MM.1S (cell line): ENCODE data around the gene EVA1B.

Source experiments
- DNase-seq: peaks from one replicate; pipeline ENCODE4 v3.0.0-alpha.2; 2015
- H2AFZ ChIP-seq: fragments of 300-600 bp; sonication (generic); 2 replicates; pipeline ENCODE4 v1.6.0; 2016; ENCODE audit warnings: antibody characterized with exemption, low read length
- H3F3A ChIP-seq: fragments of 300-600 bp; sonication (generic); 2 replicates; pipeline ENCODE4 v1.6.1; 2016; ENCODE audit warnings: mild to moderate bottlenecking, antibody characterized with exemption, low read length, moderate library complexity, mixed read lengths; ENCODE audit not compliant: insufficient read depth
- H3K27ac ChIP-seq: fragments of 300-600 bp; sonication (generic); 2 replicates; pipeline ENCODE4 v1.5.1; 2016; ENCODE audit warnings: mild to moderate bottlenecking, low read length
- H3K27me3 ChIP-seq: fragments of 300-600 bp; sonication (generic); replicated peaks from 2 replicates; pipeline ENCODE4 v1.6.0; 2016; ENCODE audit warnings: low read length; ENCODE audit not compliant: insufficient read depth
- H3K36me3 ChIP-seq: fragments of 300-600 bp; sonication (generic); replicated peaks from 2 replicates; pipeline ENCODE4 v1.6.1; 2016; ENCODE audit warnings: mild to moderate bottlenecking, low read length, mixed read lengths; ENCODE audit not compliant: insufficient read depth
- H3K4me1 ChIP-seq: fragments of 300-600 bp; sonication (generic); 2 replicates; pipeline ENCODE4 v1.6.1; 2016; ENCODE audit warnings: low read length, mixed read lengths
- H3K4me2 ChIP-seq: fragments of 300-600 bp; sonication (generic); 2 replicates; pipeline ENCODE4 v1.6.0; 2016; ENCODE audit warnings: low read depth, low read length
- H3K4me3 ChIP-seq: fragments of 300-600 bp; sonication (generic); 2 replicates; pipeline ENCODE4 v1.5.1; 2016; ENCODE audit warnings: low read length, mixed read lengths
- H3K79me2 ChIP-seq: fragments of 300-600 bp; sonication (generic); 2 replicates; pipeline ENCODE4 v1.6.1; 2016; ENCODE audit warnings: mixed run types, low read length, mixed read lengths
- H3K9ac ChIP-seq: fragments of 300-600 bp; sonication (generic); 2 replicates; pipeline ENCODE4 v1.6.1; 2016; ENCODE audit warnings: low read length, mixed read lengths
- H3K9me2 ChIP-seq: fragments of 300-600 bp; sonication (generic); replicated peaks from 2 replicates; pipeline ENCODE4 v1.6.1; 2016; ENCODE audit warnings: mild to moderate bottlenecking, low read length, mixed read lengths; ENCODE audit not compliant: insufficient read depth
- H3K9me3 ChIP-seq: fragments of 300-600 bp; sonication (generic); replicated peaks from 2 replicates; pipeline ENCODE4 v1.6.1; 2016; ENCODE audit warnings: mild to moderate bottlenecking, low read length, mixed read lengths; ENCODE audit not compliant: insufficient read depth
- H4K20me1 ChIP-seq: fragments of 300-600 bp; sonication (generic); 2 replicates; pipeline ENCODE4 v1.6.1; 2016; ENCODE audit warnings: mild to moderate bottlenecking, low read length, moderate library complexity, mixed read lengths; ENCODE audit not compliant: insufficient read depth
- EZH2 ChIP-seq: fragments of 300-600 bp; sonication (generic); optimal IDR thresholded peaks from 2 replicates; pipeline ENCODE3; 2017; ENCODE audit warnings: low read depth, mild to moderate bottlenecking, antibody characterized with exemption, low read length, mixed read lengths
- EZH2phosphoT487 ChIP-seq: fragments of 300-600 bp; sonication (generic); IDR thresholded peaks from 2 replicates; pipeline ENCODE4 v1.6.1; 2018; ENCODE audit warnings: antibody characterized with exemption, low read length
- TF ChIP-seq, protein P1 (sequence below): fragments of 300-600 bp; sonication (generic); IDR thresholded peaks from 2 replicates; pipeline ENCODE4 v1.5.1; 2016; ENCODE audit warnings: antibody characterized with exemption, low read length, mixed read lengths

Gene EVA1B

DNA sequence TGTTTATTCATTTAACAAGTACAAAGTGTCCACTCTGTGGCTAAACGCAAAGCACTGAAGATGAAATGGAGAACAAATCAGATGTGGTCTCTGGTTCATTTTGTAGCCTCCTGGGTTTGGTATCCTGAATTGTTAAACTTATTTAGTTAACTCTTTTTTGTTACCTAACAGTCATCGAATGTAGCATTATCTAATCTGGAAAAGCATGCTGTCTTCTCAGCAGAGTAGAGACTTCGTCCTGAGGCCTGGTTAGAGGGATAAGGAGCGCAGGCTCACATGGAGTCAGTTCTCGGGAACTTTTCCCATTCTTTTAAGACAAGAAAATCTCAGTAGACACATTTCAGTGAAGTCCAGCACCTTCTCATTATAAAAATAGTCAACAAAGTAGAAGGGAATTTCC is 50.4 kb downstream of the EVA1B start:
- no peaks in the 10 kb centered on the region for H3K4me1 ChIP-seq
- no peak overlapping the region for H2AFZ ChIP-seq
- H3K79me2 ChIP-seq = peaks cover 75% of the 10 kb centered on the region
- H3K27me3 ChIP-seq = no peaks in the 10 kb centered on the region
- H3K4me3 ChIP-seq = no peak overlapping the region
- H3K4me2 ChIP-seq = no peak overlapping the region
- no peaks in the 10 kb centered on the region for H3K9me3 ChIP-seq
- no peak overlapping the region for H3K27ac ChIP-seq
- no peak for DNase-seq
- no peak overlapping the region for H3K9ac ChIP-seq
- no peaks in the 10 kb centered on the region for H3K9me2 ChIP-seq
- no peaks in the 10 kb centered on the region for H4K20me1 ChIP-seq
- H3F3A ChIP-seq = no peaks in the 10 kb centered on the region
- no peaks in the 10 kb centered on the region for H3K36me3 ChIP-seq
- TF ChIP-seq, protein P1, sequence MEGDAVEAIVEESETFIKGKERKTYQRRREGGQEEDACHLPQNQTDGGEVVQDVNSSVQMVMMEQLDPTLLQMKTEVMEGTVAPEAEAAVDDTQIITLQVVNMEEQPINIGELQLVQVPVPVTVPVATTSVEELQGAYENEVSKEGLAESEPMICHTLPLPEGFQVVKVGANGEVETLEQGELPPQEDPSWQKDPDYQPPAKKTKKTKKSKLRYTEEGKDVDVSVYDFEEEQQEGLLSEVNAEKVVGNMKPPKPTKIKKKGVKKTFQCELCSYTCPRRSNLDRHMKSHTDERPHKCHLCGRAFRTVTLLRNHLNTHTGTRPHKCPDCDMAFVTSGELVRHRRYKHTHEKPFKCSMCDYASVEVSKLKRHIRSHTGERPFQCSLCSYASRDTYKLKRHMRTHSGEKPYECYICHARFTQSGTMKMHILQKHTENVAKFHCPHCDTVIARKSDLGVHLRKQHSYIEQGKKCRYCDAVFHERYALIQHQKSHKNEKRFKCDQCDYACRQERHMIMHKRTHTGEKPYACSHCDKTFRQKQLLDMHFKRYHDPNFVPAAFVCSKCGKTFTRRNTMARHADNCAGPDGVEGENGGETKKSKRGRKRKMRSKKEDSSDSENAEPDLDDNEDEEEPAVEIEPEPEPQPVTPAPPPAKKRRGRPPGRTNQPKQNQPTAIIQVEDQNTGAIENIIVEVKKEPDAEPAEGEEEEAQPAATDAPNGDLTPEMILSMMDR = no peak
- no peak for TF ChIP-seq EZH2
- TF ChIP-seq EZH2phosphoT487 = no peak
